ENCODE data around the gene DOCK3.
A peak's percentile ranks its signal among the peaks of the same experiment; 100 is the strongest.
"Not testable (repeated sequence)": the region's sequence is repeated elsewhere in the genome, so short reads cannot be mapped to it uniquely, and the experiment has no call there.

The DOCK3 gene

GRCh38 chr3:50662408-50662807 is 12.3 kb upstream of the DOCK3 start:
- H3K4me1 ChIP-seq, result peaks cover 0 to 6% (median 0%) of the 10 kb centered on the region in 4 donors
- H3K4me3 ChIP-seq, result no peak overlapping the region
- H3K9me3 ChIP-seq, result no peaks in the 10 kb centered on the region
- H3K36me3 ChIP-seq, result no peaks in the 10 kb centered on the region
- TF ChIP-seq, protein P1, sequence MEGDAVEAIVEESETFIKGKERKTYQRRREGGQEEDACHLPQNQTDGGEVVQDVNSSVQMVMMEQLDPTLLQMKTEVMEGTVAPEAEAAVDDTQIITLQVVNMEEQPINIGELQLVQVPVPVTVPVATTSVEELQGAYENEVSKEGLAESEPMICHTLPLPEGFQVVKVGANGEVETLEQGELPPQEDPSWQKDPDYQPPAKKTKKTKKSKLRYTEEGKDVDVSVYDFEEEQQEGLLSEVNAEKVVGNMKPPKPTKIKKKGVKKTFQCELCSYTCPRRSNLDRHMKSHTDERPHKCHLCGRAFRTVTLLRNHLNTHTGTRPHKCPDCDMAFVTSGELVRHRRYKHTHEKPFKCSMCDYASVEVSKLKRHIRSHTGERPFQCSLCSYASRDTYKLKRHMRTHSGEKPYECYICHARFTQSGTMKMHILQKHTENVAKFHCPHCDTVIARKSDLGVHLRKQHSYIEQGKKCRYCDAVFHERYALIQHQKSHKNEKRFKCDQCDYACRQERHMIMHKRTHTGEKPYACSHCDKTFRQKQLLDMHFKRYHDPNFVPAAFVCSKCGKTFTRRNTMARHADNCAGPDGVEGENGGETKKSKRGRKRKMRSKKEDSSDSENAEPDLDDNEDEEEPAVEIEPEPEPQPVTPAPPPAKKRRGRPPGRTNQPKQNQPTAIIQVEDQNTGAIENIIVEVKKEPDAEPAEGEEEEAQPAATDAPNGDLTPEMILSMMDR (IDR thresholded peaks at IDR 0.05), result no peak
- peak in 1 of 2 donors; percentile 34 for DNase-seq
- no peak overlapping the region for H3K27ac ChIP-seq
- intact Hi-C loops (cut with DNase I; ENCODE audit: low total_unique reads), result no loop called here
- no peaks in the 10 kb centered on the region for H3K27me3 ChIP-seq

DNA sequence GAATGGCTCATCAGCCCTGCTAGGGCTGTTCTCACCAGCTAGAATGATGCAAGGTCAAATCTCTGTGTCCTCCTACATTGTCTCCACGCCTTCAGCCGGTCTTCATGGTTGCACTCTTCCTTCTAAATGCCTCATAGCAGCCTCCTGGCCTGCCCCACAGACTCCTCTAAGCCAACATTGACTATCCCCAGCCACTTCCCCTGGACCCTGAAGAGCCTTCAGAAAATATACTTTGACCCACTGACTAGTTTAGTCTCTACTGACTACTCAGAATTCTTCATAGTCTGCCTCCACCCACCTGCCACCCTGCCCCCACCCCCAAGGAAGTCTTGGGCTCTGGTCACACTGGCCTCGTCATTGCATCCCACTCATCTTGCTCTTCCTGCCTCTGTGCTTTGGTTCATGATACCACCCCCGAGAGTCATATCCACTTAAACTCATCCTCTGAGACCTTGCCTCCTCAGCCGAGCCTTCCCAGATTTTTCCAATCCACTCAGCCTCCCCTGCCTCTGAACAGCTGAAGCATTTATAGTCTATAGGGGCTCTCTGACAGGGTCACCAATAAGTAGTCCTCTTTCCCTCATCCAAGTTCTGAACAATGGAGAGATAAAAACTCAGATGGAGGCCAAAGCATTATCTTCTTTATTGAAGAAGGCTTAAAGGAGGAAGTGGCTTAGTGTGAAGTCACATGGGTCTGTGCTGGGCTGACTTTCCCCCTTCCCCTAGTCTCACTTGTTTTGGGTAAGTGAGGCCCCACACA is 9.5 kb upstream of the DOCK3 start:
- Histone ChIP-seq H3K9me3 (no peaks in the 10 kb centered on the region), H3K27ac (no peak overlapping the region), H3K4me1 (peaks cover 0 to 6% (median 0%) of the 10 kb centered on the region in 4 donors), H3K27me3 (no peaks in the 10 kb centered on the region), H3K36me3 (no peaks in the 10 kb centered on the region), H3K4me3 (no peak overlapping the region)
- TF ChIP-seq, protein P1 (IDR thresholded peaks at IDR 0.05), result no peak
- DNase-seq, result no peak
- intact Hi-C loops (cut with DNase I; ENCODE audit: low total_unique reads), result no loop called here

DNA sequence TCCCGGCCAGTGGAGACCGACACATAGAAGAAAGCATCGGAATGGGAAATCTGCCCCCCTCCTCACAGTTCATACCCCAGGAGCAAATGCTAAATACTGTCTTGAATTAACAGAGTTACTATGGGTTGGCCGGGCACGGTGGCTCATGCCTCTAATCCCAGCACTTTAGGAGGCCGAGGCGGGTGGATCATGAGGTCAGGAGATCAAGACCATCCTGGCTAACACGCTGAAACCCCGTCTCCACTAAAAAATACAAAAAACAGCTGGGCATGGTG is 8.9 kb upstream of the DOCK3 start:
- H3K4me3 ChIP-seq; H3K9me3 ChIP-seq; H3K4me1 ChIP-seq; H3K27me3 ChIP-seq; intact Hi-C loops (cut with DNase I; ENCODE audit: low total_unique reads); H3K27ac ChIP-seq; H3K36me3 ChIP-seq: not testable (repeated sequence)
- peak in 1 of 2 donors; percentile 35 for DNase-seq

DNA sequence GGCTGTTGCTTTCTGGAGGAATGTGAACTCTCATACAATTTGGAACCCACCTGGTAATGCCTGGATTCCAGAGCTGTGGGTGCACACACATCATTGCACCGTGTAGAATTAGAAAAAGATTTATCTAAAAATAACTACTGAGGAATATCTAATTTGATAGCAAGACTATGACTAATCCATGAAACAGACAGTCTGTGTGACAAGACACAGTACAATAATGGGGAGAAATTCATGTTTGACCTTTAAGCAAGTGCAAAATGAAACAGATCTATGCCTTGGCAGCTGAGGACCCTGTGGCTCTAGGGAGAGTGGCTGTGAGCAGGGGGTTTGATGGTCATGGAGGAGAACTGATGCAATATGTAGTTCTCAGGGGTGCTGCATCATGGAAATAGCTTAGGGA is 7.9 kb upstream of the DOCK3 start:
- no peak for DNase-seq
- H3K4me3 ChIP-seq, result no peak overlapping the region
- TF ChIP-seq, protein P1 (IDR thresholded peaks at IDR 0.05), result no peak

DNA sequence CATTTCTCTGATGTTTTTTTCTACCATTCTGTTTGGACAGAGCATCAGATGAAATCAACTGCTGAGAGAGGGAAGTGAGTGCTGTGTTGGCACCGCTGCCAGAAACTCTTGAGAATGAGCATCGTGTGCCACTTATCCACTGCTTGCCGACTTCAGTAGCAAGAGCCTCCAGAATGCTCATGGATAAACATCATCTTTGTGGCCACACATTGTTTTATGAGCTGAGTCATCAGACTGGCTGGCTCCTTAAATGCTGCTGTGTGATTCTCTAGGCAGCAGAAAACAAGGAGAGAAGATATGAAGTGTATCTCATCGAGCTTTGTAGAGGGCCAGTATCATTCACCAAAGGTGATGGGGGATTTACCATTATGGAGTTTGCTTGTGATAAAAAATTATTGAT is 3.4 kb upstream of the DOCK3 start:
- Histone ChIP-seq H3K4me3 (no peak overlapping the region), H3K27ac (no peak overlapping the region), H3K36me3 (no peaks in the 10 kb centered on the region), H3K9me3 (no peaks in the 10 kb centered on the region), H3K27me3 (peaks cover 0 to 1% of the 10 kb centered on the region in 2 donors), H3K4me1 (peaks cover 0 to 14% (median 9%) of the 10 kb centered on the region in 4 donors)
- DNase-seq, result no peak
- intact Hi-C loops (cut with DNase I; ENCODE audit: low total_unique reads), result loop anchor here (10.0 kb wide), 1 partner anchor 703 kb away; no protein-coding TSS in a partner anchor
- TF ChIP-seq, protein P1 (IDR thresholded peaks at IDR 0.05), result no peak

More for the DNA sequence above, 7.9 kb upstream of the DOCK3 start:
- no peaks in the 10 kb centered on the region for H3K36me3 ChIP-seq
- intact Hi-C loops (cut with DNase I; ENCODE audit: low total_unique reads), result no loop called here
- H3K27ac ChIP-seq, result no peak overlapping the region
- H3K4me1 ChIP-seq, result peaks cover 0 to 6% (median 0%) of the 10 kb centered on the region in 4 donors
- no peaks in the 10 kb centered on the region for H3K27me3 ChIP-seq
- H3K9me3 ChIP-seq, result no peaks in the 10 kb centered on the region

GRCh38 chr3:50672656-50673055 is 2.1 kb upstream of the DOCK3 start:
- DNase-seq, result no peak
- H3K4me1 ChIP-seq, result peaks cover 0 to 14% (median 9%) of the 10 kb centered on the region in 4 donors
- no peak overlapping the region for H3K27ac ChIP-seq
- H3K27me3 ChIP-seq, result peaks cover 0 to 14% of the 10 kb centered on the region in 2 donors
- no peak overlapping the region for H3K4me3 ChIP-seq
- H3K36me3 ChIP-seq, result no peaks in the 10 kb centered on the region
- intact Hi-C loops (cut with DNase I; ENCODE audit: low total_unique reads), result loop anchor here (10.0 kb wide), 1 partner anchor 702 kb away; no protein-coding TSS in a partner anchor
- TF ChIP-seq, protein P1 (IDR thresholded peaks at IDR 0.05), result no peak
- H3K9me3 ChIP-seq, result no peaks in the 10 kb centered on the region

All from tibial artery (tissue), 4 donors.